Measurements from ENCODE around the gene RPS6KB2.

RPS6KB2 gene

DNA sequence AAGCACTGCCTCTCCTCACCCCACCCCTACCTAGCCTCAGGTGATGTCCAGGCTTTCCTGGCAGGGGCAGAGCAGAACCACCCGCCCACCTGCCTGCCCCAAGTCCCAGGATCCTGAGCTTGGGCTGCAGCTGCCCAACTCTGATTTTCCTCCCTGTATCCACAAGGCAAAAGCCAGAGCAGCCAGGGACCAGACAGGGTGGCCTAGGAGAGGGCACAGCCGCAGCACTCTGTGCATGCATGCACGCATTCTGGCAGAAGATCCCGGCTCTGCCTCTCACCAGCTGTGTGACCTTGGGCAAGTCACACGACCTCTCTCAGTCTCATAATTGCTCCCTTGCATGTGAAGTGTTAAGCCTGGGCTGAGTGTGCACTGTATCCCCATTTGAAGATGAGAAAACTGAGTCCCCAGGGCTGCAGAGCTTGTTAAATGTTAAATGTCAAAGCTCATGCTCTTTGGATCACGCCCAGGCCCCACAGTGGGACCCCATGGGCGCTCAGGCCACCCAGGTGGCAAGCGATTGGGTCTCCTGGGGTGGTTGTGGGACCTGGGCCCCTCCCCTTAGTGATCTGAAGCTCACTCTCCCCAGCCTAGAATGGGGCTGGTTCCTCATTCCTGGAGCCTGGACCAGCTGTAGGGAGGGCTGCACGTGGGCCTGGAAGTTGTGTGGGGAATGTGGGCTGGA, 15.7 kb upstream of the RPS6KB2 start:
- no peak overlapping the region for H3K9ac ChIP-seq (ENCODE audit: low read length)
- H3K36me3 ChIP-seq (replicated peaks; ENCODE audit: insufficient read depth, low read length) = no peaks in the 10 kb centered on the region
- no peak overlapping the region for H2AFZ ChIP-seq (ENCODE audit: low read length)
- no peak overlapping the region for H3K4me2 ChIP-seq (ENCODE audit: low read depth, low read length)
- no peaks in the 10 kb centered on the region; the same call in 1 of the 2 replicates for H3F3A ChIP-seq (ENCODE audit: insufficient read depth, low read length)
- no peak overlapping the region for H3K27ac ChIP-seq (ENCODE audit: low read length)
- no peak overlapping the region for H3K4me3 ChIP-seq (ENCODE audit: low read length)
- TF ChIP-seq EZH2 (optimal IDR thresholded peaks at IDR 0.05; ENCODE audit: low read depth, low read length) (no peak), EZH2phosphoT487 (IDR thresholded peaks at IDR 0.05; ENCODE audit: low read length) (no peak)
- TF ChIP-seq, protein P1, sequence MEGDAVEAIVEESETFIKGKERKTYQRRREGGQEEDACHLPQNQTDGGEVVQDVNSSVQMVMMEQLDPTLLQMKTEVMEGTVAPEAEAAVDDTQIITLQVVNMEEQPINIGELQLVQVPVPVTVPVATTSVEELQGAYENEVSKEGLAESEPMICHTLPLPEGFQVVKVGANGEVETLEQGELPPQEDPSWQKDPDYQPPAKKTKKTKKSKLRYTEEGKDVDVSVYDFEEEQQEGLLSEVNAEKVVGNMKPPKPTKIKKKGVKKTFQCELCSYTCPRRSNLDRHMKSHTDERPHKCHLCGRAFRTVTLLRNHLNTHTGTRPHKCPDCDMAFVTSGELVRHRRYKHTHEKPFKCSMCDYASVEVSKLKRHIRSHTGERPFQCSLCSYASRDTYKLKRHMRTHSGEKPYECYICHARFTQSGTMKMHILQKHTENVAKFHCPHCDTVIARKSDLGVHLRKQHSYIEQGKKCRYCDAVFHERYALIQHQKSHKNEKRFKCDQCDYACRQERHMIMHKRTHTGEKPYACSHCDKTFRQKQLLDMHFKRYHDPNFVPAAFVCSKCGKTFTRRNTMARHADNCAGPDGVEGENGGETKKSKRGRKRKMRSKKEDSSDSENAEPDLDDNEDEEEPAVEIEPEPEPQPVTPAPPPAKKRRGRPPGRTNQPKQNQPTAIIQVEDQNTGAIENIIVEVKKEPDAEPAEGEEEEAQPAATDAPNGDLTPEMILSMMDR (IDR thresholded peaks at IDR 0.05; ENCODE audit: low read length) = no peak
- peaks cover 19% of the 10 kb centered on the region for H3K4me1 ChIP-seq (ENCODE audit: low read length)
- H4K20me1 ChIP-seq (ENCODE audit: insufficient read depth, low read length) = no peaks in the 10 kb centered on the region
- DNase-seq = no peak
- H3K79me2 ChIP-seq (ENCODE audit: low read length) = no peaks in the 10 kb centered on the region
- H3K27me3 ChIP-seq (replicated peaks; ENCODE audit: insufficient read depth, low read length) = peaks cover 6% of the 10 kb centered on the region; the same call in 1 of the 2 replicates
- H3K9me3 ChIP-seq (replicated peaks; ENCODE audit: insufficient read depth, low read length) = no peaks in the 10 kb centered on the region
- no peaks in the 10 kb centered on the region for H3K9me2 ChIP-seq (replicated peaks; ENCODE audit: insufficient read depth, low read length)

DNA sequence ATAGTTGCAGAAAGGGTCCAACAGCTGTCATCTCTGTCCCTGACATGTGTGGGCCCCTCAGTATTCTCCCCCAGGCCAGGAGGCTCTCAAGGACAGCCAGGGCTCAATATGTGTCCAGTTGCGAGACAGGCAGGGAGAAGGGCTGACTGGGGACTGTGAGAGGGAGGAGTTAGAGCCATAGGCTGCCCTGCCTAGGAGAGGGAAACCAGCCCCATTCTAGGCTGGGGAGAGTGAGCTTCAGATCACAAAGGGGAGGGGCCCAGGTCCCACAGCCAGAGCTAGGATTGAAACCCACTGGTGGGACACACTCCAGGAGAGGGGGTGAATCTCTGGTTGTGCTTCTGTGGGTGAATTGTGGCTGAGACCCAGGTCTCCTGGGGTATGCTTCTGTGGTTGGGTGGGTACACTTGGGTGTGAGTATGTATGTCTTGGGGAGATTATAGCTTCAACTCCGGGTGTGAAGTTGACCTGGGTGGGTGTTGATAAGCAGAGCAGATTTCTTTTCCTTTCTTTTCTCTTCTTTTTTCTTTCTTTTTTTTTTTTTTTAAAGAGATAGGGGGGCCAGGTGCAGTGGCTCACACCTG, 14.9 kb upstream of the RPS6KB2 start:
- H3K9ac ChIP-seq (ENCODE audit: low read length) = no peak overlapping the region

DNA sequence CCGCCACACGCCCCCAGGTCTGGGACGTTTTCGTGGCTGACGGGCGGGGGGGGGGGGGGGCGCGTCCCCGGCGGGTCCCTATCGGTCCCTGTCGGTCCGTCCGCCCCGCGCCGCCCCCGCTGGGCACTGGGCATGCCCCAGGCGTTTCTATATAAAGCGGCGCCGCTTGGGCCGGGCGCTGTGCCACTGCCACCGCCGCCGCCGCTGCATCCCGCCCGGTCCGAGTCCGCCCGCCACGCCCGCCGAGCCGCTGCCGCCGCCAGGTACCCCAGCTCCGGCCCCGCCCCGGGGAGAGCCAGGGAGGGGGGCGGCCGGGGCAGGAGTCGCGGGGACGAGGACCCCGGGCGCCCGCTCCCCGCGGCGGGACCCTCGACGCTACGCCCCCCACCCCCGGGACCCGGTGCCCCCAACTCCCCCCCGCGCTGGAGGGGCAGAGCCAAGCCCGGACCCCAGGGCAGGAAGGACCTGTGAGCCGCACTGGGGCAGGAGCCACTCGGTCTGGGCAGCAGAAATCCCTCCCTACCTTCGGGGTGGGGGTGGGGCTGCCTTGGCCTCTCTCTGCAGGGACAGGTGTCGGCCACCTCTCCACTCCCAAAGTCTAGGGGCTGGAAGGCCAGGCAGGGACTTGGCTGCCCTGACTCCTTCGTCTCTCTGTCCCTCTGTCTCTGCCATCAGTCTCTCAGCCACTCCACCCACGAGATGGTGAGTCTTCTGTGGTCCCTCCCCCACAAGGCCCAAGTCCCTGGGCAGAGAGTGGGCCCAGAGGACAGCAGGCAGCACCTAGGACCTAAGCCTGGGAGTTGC, 12.6 kb upstream of the RPS6KB2 start, which contains the start of gene CARNS1:
Gene CARNS1 (plus strand): TSS at position 178 of the 804 bp plus-strand sequence. CDS start 522 bp downstream, at position 700.
- H3F3A ChIP-seq (ENCODE audit: insufficient read depth, low read length) = no peaks in the 10 kb centered on the region
- no peak within 1 kb of the TSS for H3K4me2 ChIP-seq (ENCODE audit: low read depth, low read length)
- H3K4me3 ChIP-seq (ENCODE audit: low read length) = no peak within 1 kb of the TSS
- H3K36me3 ChIP-seq (replicated peaks; ENCODE audit: insufficient read depth, low read length) = no peaks in the 10 kb centered on the region
- DNase-seq = no peak
- peaks cover 17% of the 10 kb centered on the region; the same call in 1 of the 2 replicates for H3K4me1 ChIP-seq (ENCODE audit: low read length)
- no peak for TF ChIP-seq EZH2phosphoT487 (IDR thresholded peaks at IDR 0.05; ENCODE audit: low read length)
- no peak for TF ChIP-seq EZH2 (optimal IDR thresholded peaks at IDR 0.05; ENCODE audit: low read depth, low read length)
- TF ChIP-seq, protein P1 (IDR thresholded peaks at IDR 0.05; ENCODE audit: low read length) = no peak
- H3K27ac ChIP-seq (ENCODE audit: low read length) = no peak within 1 kb of the TSS
- no peaks in the 10 kb centered on the region for H4K20me1 ChIP-seq (ENCODE audit: insufficient read depth, low read length)
- H3K79me2 ChIP-seq (ENCODE audit: low read length) = no peaks in the 10 kb centered on the region
- peaks cover 6% of the 10 kb centered on the region; the same call in 1 of the 2 replicates for H3K27me3 ChIP-seq (replicated peaks; ENCODE audit: insufficient read depth, low read length)
- H3K9me3 ChIP-seq (replicated peaks; ENCODE audit: insufficient read depth, low read length) = no peaks in the 10 kb centered on the region
- no peak within 1 kb of the TSS for H2AFZ ChIP-seq (ENCODE audit: low read length)
- no peak within 1 kb of the TSS for H3K9ac ChIP-seq (ENCODE audit: low read length)
- H3K9me2 ChIP-seq (replicated peaks; ENCODE audit: insufficient read depth, low read length) = no peaks in the 10 kb centered on the region

More for the DNA sequence above, 14.9 kb upstream of the RPS6KB2 start:
- Histone ChIP-seq H3K4me1 (ENCODE audit: low read length) (peaks cover 20% of the 10 kb centered on the region), H3K9me2 (replicated peaks; ENCODE audit: insufficient read depth, low read length) (no peaks in the 10 kb centered on the region), H3K27ac (ENCODE audit: low read length) (no peak overlapping the region), H3K79me2 (ENCODE audit: low read length) (no peaks in the 10 kb centered on the region), H3K4me3 (ENCODE audit: low read length) (no peak overlapping the region), H2AFZ (ENCODE audit: low read length) (no peak overlapping the region), H3K9me3 (replicated peaks; ENCODE audit: insufficient read depth, low read length) (no peaks in the 10 kb centered on the region), H3K4me2 (ENCODE audit: low read depth, low read length) (no peak overlapping the region), H3F3A (ENCODE audit: insufficient read depth, low read length) (no peaks in the 10 kb centered on the region; the same call in 1 of the 2 replicates), H4K20me1 (ENCODE audit: insufficient read depth, low read length) (no peaks in the 10 kb centered on the region), H3K36me3 (replicated peaks; ENCODE audit: insufficient read depth, low read length) (no peaks in the 10 kb centered on the region), H3K27me3 (replicated peaks; ENCODE audit: insufficient read depth, low read length) (peaks cover 6% of the 10 kb centered on the region; the same call in 1 of the 2 replicates)
- TF ChIP-seq EZH2phosphoT487 (IDR thresholded peaks at IDR 0.05; ENCODE audit: low read length) (no peak), EZH2 (optimal IDR thresholded peaks at IDR 0.05; ENCODE audit: low read depth, low read length) (no peak)
- TF ChIP-seq, protein P1 (IDR thresholded peaks at IDR 0.05; ENCODE audit: low read length) = no peak
- no peak for DNase-seq
